Daoy (cell line): Measurements from ENCODE around the gene ARHGEF7. TPM values are rescaled to one million over a fixed set of nuclear protein-coding genes. Genes with fewer than 3 reads are reported as not detected.

Source experiments
- DNase-seq: peaks from one replicate; pipeline ENCODE4 v3.0.0-alpha.2; 2015; ENCODE audit warnings: low read depth
- total RNA-seq: library from RNA; depleted of rRNA; stranded (reverse); fragments of >200 nt; shearing (Covaris generic); gene quantifications from 2 replicates; pipeline ENCODE4 v1.2.3, GENCODE V29; 2014

ARHGEF7 gene
- total RNA-seq, 1 experiment from 2014 or later = 12.6 TPM

- DNase-seq = no peak
These were observed 24.3 kb downstream of the ARHGEF7 start for GRCh38 chr13:111139452-111139851.

- no peak for DNase-seq
These were observed 24.9 kb downstream of the ARHGEF7 start for GRCh38 chr13:111139873-111140561.

GRCh38 chr13:111140562-111141105 lies 25.5 kb downstream of the ARHGEF7 start:
- DNase-seq = no peak

GRCh38 chr13:111142472-111142871 lies 27.4 kb downstream of the ARHGEF7 start:
- no peak for DNase-seq

- DNase-seq = no peak
These were observed 28.9 kb downstream of the ARHGEF7 start for GRCh38 chr13:111143865-111144540.

- no peak for DNase-seq
These were observed 30.0 kb downstream of the ARHGEF7 start for GRCh38 chr13:111145071-111145470.

- no peak for DNase-seq
These were observed 30.4 kb downstream of the ARHGEF7 start for GRCh38 chr13:111145506-111145905.

GRCh38 chr13:111152844-111153243 lies 37.7 kb downstream of the ARHGEF7 start:
- DNase-seq = no peak

- peak; percentile 93 for DNase-seq
These were observed 38.3 kb downstream of the ARHGEF7 start for GRCh38 chr13:111153279-111153976.

- no peak for DNase-seq
These were observed 38.8 kb downstream of the ARHGEF7 start for GRCh38 chr13:111153977-111154332.

GRCh38 chr13:111156421-111156820 lies 41.3 kb downstream of the ARHGEF7 start:
- DNase-seq = no peak

- no peak for DNase-seq
These were observed 43.2 kb downstream of the ARHGEF7 start for GRCh38 chr13:111158136-111158805.

- no peak for DNase-seq
These were observed 44.5 kb downstream of the ARHGEF7 start for GRCh38 chr13:111159362-111160320.

- DNase-seq = no peak
These were observed 45.5 kb downstream of the ARHGEF7 start for GRCh38 chr13:111160648-111161047.

- no peak for DNase-seq
These were observed 46.8 kb downstream of the ARHGEF7 start for GRCh38 chr13:111161601-111162600.

- DNase-seq = no peak
These were observed 50.3 kb downstream of the ARHGEF7 start for GRCh38 chr13:111165241-111166010.

GRCh38 chr13:111166882-111167675 lies 52.0 kb downstream of the ARHGEF7 start:
- DNase-seq = no peak

GRCh38 chr13:111168107-111168506 lies 53.0 kb downstream of the ARHGEF7 start:
- DNase-seq = no peak
